Activated T-cell treated with anti-CD3 and anti-CD28 coated beads, Interleukin-2, amount 50 U/mL, for 72 hours (primary cell): ENCODE results near the gene NEIL1. TPM values are rescaled to one million over a fixed set of nuclear protein-coding genes. Genes with fewer than 3 reads are reported as not detected.

Experiments used
- ATAC-seq, 2 donors: fragments of 150-1000 bp; cut with Tn5 transposase; replicated peaks in 1 of 2; 2 replicates each; pipeline ENCODE4 v1.10.0; 2021; ENCODE audit warnings: moderate library complexity in 2 of 2, mild to moderate bottlenecking in 1 of 2
- DNase-seq, 2 donors: peaks; one replicate each; pipeline ENCODE4 v3.0.0; 2021 to 2022; ENCODE audit warnings: mixed read lengths in 1 of 2
- H3K27ac Mint-ChIP-seq: one replicate; pipeline ENCODE4 v1.8.0; 2022; ENCODE audit warnings: mild to moderate bottlenecking, moderate library complexity, mixed read lengths
- H3K27me3 Mint-ChIP-seq: one replicate; pipeline ENCODE4 v1.8.0; 2022; ENCODE audit warnings: low read depth, mixed read lengths
- H3K36me3 Mint-ChIP-seq, 2 donors: one replicate each; pipeline ENCODE4 v1.8.0; 2022; ENCODE audit warnings: mixed read lengths in 2 of 2, mild to moderate bottlenecking in 1 of 2; ENCODE audit not compliant: insufficient read depth in 2 of 2
- H3K4me1 Mint-ChIP-seq: one replicate; pipeline ENCODE4 v1.8.0; 2022; ENCODE audit warnings: low read depth, mixed read lengths
- H3K4me3 Mint-ChIP-seq, 2 donors: one replicate each; pipeline ENCODE4 v1.8.0; 2022; ENCODE audit warnings: mild to moderate bottlenecking in 2 of 2, mixed read lengths in 2 of 2, moderate library complexity in 2 of 2
- H3K9me3 Mint-ChIP-seq, 2 donors: one replicate each; pipeline ENCODE4 v1.8.0; 2022; ENCODE audit warnings: mixed read lengths in 2 of 2
- total RNA-seq, 2 donors: library from RNA; stranded (reverse); gene quantifications; one replicate each; pipeline ENCODE4 v1.2.3, GENCODE V29; 2022

The NEIL1 gene
- total RNA-seq, 2 donors from 2014 or later, result 5.8 to 11.0 TPM

- ATAC-seq, result no peak
- DNase-seq, result no peak
- H3K4me1 Mint-ChIP-seq, result peaks cover 16% of the 10 kb centered on the region
- H3K27ac Mint-ChIP-seq, result peak overlapping the region; percentile 22
- H3K36me3 Mint-ChIP-seq, result peaks cover 14 to 32% of the 10 kb centered on the region in 2 donors
- H3K4me3 Mint-ChIP-seq, result no peak overlapping the region
- H3K9me3 Mint-ChIP-seq, result no peaks in the 10 kb centered on the region
- H3K27me3 Mint-ChIP-seq, result no peaks in the 10 kb centered on the region
Measured at GRCh38 chr15:75389791-75390382, 43.0 kb downstream of the NEIL1 start.

GRCh38 chr15:75397494-75397893 lies 50.7 kb downstream of the NEIL1 start:
- H3K4me3 Mint-ChIP-seq, result no peak overlapping the region
- peaks cover 17 to 49% of the 10 kb centered on the region in 2 donors for H3K36me3 Mint-ChIP-seq
- no peaks in the 10 kb centered on the region for H3K4me1 Mint-ChIP-seq
- ATAC-seq (no peak), DNase-seq (no peak)
- no peaks in the 10 kb centered on the region for H3K27me3 Mint-ChIP-seq
- H3K27ac Mint-ChIP-seq, result peak overlapping the region; percentile 88
- H3K9me3 Mint-ChIP-seq, result no peaks in the 10 kb centered on the region

GRCh38 chr15:75403892-75404291 lies 57.1 kb downstream of the NEIL1 start:
- ATAC-seq, result peak; percentile 40 to 54
- H3K4me3 Mint-ChIP-seq, result no peak overlapping the region
- no peaks in the 10 kb centered on the region for H3K27me3 Mint-ChIP-seq
- DNase-seq, result no peak
- H3K36me3 Mint-ChIP-seq, result peaks cover 24 to 58% of the 10 kb centered on the region in 2 donors
- peak overlapping the region; percentile 78 for H3K27ac Mint-ChIP-seq
- H3K9me3 Mint-ChIP-seq, result no peaks in the 10 kb centered on the region
- H3K4me1 Mint-ChIP-seq, result peaks cover 33% of the 10 kb centered on the region

Other genes with a start within 250 kb of the NEIL1 start
- 10 to 100 TPM; 16.5 to 22.0 TPM for gene C15orf39, start 145.2 kb upstream of the NEIL1 start, total RNA-seq
- gene GOLGA6C, start 88.7 kb upstream of the NEIL1 start, total RNA-seq, result under 1 TPM in 1 of 2 donors, not detected in 1; 0.34 TPM
- gene GOLGA6D, start 64.2 kb upstream of the NEIL1 start, total RNA-seq, result under 1 TPM in 1 of 2 donors, not detected in 1; 0.55 TPM
- 10 to 100 TPM; 50.6 to 61.1 TPM for gene COMMD4, start 11.0 kb upstream of the NEIL1 start, total RNA-seq
- gene MAN2C1, start 21.6 kb downstream of the NEIL1 start, total RNA-seq, result 100 to 1,000 TPM; 106 to 120 TPM
- 10 to 100 TPM; 93.1 to 96.4 TPM for gene SIN3A, start 104.7 kb downstream of the NEIL1 start, total RNA-seq
- 10 to 100 TPM; 20.3 to 26.1 TPM for gene PTPN9, start 232.3 kb downstream of the NEIL1 start, total RNA-seq